ENCODE data around the gene PDIA5. TPM values are rescaled to one million over a fixed set of nuclear protein-coding genes. Genes with fewer than 3 reads are reported as not detected.

The PDIA5 gene
- total RNA-seq, 4 donors from 2014 or later = 3.6 to 38.1 (median 25.1) TPM

GRCh38 chr3:123021388-123021787 lies 45.4 kb upstream of the PDIA5 start:
- no peak for DNase-seq
- Histone ChIP-seq H3K27ac (no peak overlapping the region), H3K27me3 (no peaks in the 10 kb centered on the region), H3K4me1 (peaks cover 0 to 4% of the 10 kb centered on the region in 2 donors), H3K4me3 (no peak overlapping the region), H3K9me3 (no peaks in the 10 kb centered on the region), H3K36me3 (no peaks in the 10 kb centered on the region)
- intact Hi-C loops (cut with DNase I; ENCODE audit: low total_unique reads) = loop anchor here (10.0 kb wide), 1 partner anchor 77 kb away; no protein-coding TSS in a partner anchor
- TF ChIP-seq POLR2A (IDR thresholded peaks at IDR 0.05) (no peak), CTCF (IDR thresholded peaks at IDR 0.05) (no peak)

GRCh38 chr3:123021996-123022510 lies 44.8 kb upstream of the PDIA5 start:
- intact Hi-C loops (cut with DNase I; ENCODE audit: low total_unique reads) = loop anchor here (10.0 kb wide), 1 partner anchor 77 kb away; no protein-coding TSS in a partner anchor

GRCh38 chr3:123024056-123024455 lies 42.8 kb upstream of the PDIA5 start:
- no peak overlapping the region for H3K27ac ChIP-seq
- H3K27me3 ChIP-seq = peaks cover 0 to 4% of the 10 kb centered on the region in 2 donors
- TF ChIP-seq CTCF (IDR thresholded peaks at IDR 0.05) = no peak
- no peak for TF ChIP-seq POLR2A (IDR thresholded peaks at IDR 0.05)
- intact Hi-C loops (cut with DNase I; ENCODE audit: low total_unique reads) = loop anchor here (10.0 kb wide), 1 partner anchor 79 kb away; no protein-coding TSS in a partner anchor
- H3K4me3 ChIP-seq = no peak overlapping the region
- H3K9me3 ChIP-seq = no peaks in the 10 kb centered on the region
- peaks cover 0 to 15% of the 10 kb centered on the region in 2 donors for H3K4me1 ChIP-seq
- DNase-seq = no peak
- no peaks in the 10 kb centered on the region for H3K36me3 ChIP-seq

More at GRCh38 chr3:123021996-123022510, 44.8 kb upstream of the PDIA5 start:
- Histone ChIP-seq H3K4me3 (no peak overlapping the region), H3K4me1 (peaks cover 0 to 10% of the 10 kb centered on the region in 2 donors), H3K27me3 (peaks cover 0 to 3% of the 10 kb centered on the region in 2 donors), H3K36me3 (no peaks in the 10 kb centered on the region), H3K9me3 (no peaks in the 10 kb centered on the region), H3K27ac (no peak overlapping the region)
- DNase-seq = no peak
- TF ChIP-seq POLR2A (IDR thresholded peaks at IDR 0.05) = no peak
- no peak for TF ChIP-seq CTCF (IDR thresholded peaks at IDR 0.05)

- H3K27me3 ChIP-seq = peaks cover 0 to 4% of the 10 kb centered on the region in 2 donors
- intact Hi-C loops (cut with DNase I; ENCODE audit: low total_unique reads) = loop anchor here (10.0 kb wide), 1 partner anchor 81 kb away; no protein-coding TSS in a partner anchor
- H3K9me3 ChIP-seq = no peaks in the 10 kb centered on the region
- peak overlapping the region; percentile 29 to 47 for H3K4me3 ChIP-seq
- peak in 1 of 2 donors; percentile 27 for DNase-seq
- TF ChIP-seq POLR2A (IDR thresholded peaks at IDR 0.05) = no peak
- no peak for TF ChIP-seq CTCF (IDR thresholded peaks at IDR 0.05)
- H3K36me3 ChIP-seq = no peaks in the 10 kb centered on the region
- H3K4me1 ChIP-seq = peaks cover 0 to 15% of the 10 kb centered on the region in 2 donors
- H3K27ac ChIP-seq = no peak overlapping the region
Observed at GRCh38 chr3:123025642-123026521, 40.9 kb upstream of the PDIA5 start.
